GM18505 (cell line): ENCODE measurements around the gene CFLAR.
A peak's percentile ranks its signal among the peaks of the same experiment; 100 is the strongest.

Experiments used
- ATAC-seq: cut with Tn5 transposase; IDR thresholded peaks from one replicate; pipeline ENCODE4 v1.9.1; 2021; ENCODE audit not compliant: unreplicated experiment
- POLR2A ChIP-seq: IDR thresholded peaks from 4 replicates; pipeline ENCODE4 v1.6.1; 2011; ENCODE audit warnings: borderline replicate concordance; ENCODE audit not compliant: insufficient read depth, insufficient read length; ENCODE audit errors: extremely low read depth

Gene CFLAR

DNA sequence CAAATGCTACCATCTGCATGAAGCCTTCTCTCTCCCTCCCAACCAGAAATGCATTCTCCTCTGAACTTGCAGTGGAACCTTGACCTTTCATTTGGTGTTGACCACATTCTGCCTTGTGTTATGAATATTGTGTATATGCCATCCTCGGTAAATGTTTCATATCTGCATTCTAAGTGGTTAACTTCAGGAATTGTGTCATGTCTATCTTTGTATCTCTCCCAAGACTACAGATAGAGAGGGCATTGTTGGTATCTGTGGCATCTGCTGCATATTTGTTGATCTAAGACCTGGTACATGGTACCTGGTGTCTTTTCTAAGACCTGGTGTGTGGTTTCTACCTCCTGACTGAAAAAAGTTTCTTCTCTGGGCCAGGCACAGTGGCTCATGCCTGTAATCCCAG, 101.0 kb downstream of the CFLAR start:
- TF ChIP-seq POLR2A = no peak
- no peak for ATAC-seq

DNA sequence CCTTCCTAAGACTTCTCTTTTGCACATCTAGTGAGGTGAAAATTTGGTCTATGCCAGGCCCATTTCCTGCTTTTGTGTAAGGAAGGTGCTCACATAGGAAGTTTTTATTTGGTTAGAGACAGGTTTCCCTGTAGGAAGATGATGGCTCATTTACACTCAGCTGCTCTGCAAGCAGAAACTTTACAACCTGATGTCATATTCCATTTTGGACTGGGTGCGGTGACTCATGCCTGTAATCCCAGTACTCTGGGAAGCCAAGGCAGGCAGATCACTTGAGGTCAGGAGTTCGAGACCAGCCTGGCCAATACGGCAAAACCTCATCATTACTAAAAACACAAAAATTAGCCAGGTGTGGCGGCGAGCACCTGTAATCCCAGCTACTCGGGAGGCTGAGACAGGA, 102.8 kb downstream of the CFLAR start:
- TF ChIP-seq POLR2A = no peak
- ATAC-seq = no peak

DNA sequence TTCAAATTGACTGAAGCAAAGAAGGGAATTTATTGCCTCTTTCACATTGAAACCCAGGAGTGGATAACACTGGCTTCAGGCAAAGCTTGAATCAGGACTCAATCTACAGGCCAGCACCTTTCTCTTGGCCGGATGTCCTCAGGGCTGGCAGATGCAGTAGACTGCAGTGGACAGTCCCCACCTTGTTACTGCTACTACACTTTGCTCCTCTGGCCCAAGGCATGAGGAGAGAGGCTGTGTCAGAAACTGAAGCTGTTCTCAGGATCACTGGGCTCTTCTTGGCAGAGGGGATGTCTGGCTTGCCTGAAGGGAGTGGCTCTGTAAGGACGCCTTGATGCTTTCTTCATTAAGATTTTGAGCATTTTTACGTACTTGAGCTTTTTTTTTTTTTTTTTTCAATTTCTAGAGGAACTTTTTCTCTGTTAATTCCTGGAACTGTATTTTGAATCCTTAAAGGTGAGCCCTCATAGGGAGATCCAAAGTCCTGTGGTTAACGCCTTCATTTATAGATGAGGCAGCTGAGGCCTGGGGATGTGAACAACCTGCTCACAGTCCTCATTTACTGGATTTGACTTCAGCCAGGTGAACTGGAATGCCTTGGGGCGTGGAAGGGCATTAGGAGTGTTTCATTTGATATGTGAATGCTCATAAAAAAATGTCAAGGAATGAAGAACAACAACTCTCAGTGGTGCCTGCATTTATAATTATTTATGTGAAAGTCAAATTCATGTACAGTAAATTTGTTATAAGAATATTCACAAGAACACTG, 103.5 kb downstream of the CFLAR start:
- ATAC-seq = no peak

DNA sequence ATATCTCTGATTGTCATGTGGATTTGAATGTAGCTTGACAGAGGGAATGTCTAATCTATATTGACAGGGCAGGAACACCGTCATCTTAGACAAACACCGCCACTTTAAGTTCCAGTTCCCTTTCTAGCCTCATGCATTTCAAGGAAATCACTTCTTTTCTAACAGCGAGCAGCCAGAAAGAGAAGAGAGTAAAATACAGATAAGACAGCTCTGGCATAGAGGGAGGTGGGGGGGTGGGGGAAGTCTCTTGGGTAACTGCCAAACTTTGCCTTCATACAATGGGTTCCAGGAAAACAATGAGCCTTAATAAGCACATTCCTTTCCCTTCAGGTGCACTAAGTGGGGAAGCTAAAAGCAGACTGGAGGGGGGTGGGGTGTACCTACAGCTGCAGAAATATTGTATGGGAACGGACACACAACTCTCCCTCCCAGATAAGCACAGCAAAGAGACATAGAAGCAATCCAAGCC, 104.2 kb downstream of the CFLAR start:
- ATAC-seq = no peak
- TF ChIP-seq POLR2A = no peak

More for the DNA sequence above, 103.5 kb downstream of the CFLAR start:
- TF ChIP-seq POLR2A = no peak

DNA sequence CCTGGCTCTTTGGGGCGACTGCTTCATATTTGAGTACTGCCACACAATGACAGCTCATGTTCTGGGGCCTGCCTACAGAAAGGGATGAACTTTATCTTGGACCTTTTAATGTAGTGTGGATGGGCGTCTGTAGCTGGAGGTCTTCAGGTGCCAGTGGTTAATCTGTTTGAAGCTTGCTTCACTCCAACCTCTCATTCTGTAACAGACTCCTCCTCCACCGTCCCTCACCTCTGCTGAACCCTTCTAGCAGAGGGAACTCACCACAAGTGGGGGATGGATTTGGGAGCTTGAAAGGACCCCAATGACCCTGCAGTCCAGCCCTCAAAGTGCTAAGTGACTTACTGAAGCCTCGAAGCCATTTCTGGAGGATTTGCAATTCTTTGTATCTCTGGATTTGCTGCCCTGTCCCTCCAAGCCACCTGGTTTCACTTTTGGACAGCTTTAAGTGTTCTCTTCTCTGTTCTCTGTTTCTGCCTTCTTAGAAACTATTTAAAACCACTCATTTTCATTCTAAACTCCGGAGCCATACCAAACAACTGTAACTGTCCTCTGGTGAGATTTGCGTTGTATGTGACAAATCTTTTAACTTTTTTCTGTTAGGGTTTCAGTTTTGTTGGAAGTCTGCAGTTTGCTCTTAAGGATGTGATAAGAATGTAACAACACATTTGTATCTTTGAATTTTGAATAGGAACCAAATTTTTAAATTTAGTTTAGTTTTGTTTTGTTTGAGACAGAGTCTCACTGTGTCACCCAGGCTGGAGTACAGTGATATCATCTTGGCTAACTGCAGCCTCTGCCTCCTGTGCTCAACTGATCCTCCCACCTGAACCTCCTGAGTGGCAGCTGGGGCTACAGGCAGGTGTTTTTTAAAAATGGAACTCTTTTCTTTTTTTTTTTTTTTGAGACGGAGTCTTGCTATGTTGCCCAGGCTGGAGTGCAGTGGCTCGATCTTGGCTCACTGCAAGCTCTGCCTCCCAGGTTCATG, 107.4 kb downstream of the CFLAR start:
- ATAC-seq = peak; percentile 85
- no peak for TF ChIP-seq POLR2A
